RWPE1 (cell line): ENCODE results near the gene SCN4A.

ENCODE experiments used
- CTCF ChIA-PET: fragments of 350-600 bp; sonication (Branson Sonifier 250); formaldehyde crosslinking; extraction: SDS; loops from one replicate; lab custom pipeline; 2021; lab: Yijun Ruan, JAX
- POLR2A ChIA-PET: fragments of 400-600 bp; formaldehyde crosslinking; extraction: SDS; loops from one replicate; lab custom pipeline; 2020; ENCODE audit warnings: antibody characterized with exemption; ENCODE audit not compliant: low non-redundant PET; lab: Yijun Ruan, JAX
- DNase-seq: peaks from one replicate; pipeline ENCODE4 v3.0.0; 2012; ENCODE audit warnings: low spot score
- H3K27ac ChIP-seq: fragments of 450-650 bp; 2 replicates; pipeline ENCODE4 v1.5.1; 2017
- TF ChIP-seq, protein P1 (sequence below): fragments of 450-650 bp; conservative IDR thresholded peaks from 2 replicates; pipeline ENCODE4 v1.5.1; 2017; ENCODE audit warnings: low read depth, mild to moderate bottlenecking

SCN4A gene

DNA sequence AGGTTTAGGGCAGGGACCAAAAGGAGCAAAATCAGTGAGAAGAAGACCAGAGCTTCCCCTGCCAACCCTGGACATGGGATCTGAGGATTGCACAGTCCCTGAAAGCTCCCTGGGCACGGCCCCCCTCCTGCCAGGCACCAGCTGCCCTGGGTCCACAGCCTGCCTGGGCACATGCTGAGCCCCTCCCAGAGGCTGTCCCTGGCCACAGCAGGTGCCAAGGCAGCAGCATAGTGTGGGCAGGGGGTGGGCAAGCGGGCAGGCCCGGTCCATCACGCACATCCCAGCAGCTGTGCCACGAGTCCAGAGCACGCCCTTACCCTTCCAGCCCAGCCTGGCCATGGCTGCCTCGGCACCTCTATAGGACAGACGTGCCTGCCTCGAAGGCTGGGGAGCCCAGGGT, 12.7 kb downstream of the SCN4A start:
- TF ChIP-seq, protein P1, sequence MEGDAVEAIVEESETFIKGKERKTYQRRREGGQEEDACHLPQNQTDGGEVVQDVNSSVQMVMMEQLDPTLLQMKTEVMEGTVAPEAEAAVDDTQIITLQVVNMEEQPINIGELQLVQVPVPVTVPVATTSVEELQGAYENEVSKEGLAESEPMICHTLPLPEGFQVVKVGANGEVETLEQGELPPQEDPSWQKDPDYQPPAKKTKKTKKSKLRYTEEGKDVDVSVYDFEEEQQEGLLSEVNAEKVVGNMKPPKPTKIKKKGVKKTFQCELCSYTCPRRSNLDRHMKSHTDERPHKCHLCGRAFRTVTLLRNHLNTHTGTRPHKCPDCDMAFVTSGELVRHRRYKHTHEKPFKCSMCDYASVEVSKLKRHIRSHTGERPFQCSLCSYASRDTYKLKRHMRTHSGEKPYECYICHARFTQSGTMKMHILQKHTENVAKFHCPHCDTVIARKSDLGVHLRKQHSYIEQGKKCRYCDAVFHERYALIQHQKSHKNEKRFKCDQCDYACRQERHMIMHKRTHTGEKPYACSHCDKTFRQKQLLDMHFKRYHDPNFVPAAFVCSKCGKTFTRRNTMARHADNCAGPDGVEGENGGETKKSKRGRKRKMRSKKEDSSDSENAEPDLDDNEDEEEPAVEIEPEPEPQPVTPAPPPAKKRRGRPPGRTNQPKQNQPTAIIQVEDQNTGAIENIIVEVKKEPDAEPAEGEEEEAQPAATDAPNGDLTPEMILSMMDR, result no peak
- ChIA-PET POLR2A (no interaction called here), CTCF (interaction anchor here (0.9 to 1.1 kb wide), 2 partner anchors 10 to 13 kb away, joined by 3 read pairs; no protein-coding TSS in a partner anchor)
- DNase-seq, result no peak
- no peak overlapping the region for H3K27ac ChIP-seq

DNA sequence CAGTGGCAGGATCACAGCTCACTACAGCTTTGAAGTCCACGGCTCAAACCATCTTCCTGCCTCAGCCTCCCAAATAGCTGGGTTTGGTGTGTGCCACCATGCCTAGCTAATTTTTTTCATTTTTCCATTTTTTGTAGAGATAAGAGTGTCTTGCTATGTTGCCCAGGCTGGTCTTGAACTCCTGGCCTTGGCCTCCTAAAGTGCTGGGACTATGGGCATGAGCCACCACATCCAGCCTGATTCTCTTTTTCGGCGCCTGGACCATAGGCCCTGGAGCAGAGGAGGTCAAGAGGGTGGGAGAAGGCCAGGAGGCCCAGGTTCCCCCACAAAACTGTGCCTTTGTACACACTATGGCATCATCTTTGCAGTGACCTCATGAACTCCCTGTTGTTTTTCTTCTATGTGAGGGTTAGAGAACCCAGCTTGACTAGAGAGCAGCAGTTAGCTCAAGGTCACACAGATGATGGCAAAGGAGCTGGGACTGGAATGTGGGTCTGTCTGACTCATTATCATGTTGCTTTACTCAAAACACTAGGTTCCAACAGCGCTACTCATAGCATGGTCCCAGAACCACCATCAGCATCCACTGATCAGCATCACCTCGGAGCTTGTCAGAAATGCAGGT, 16.3 kb downstream of the SCN4A start:
- CTCF ChIA-PET, result interaction anchor here (0.6 to 2.2 kb wide), 3 partner anchors 9 to 37 kb away, joined by 3 to 9 read pairs (median 8); partner anchors contain the start of gene GH1
- DNase-seq, result no peak
- no peak overlapping the region for H3K27ac ChIP-seq
- POLR2A ChIA-PET, result no interaction called here
- TF ChIP-seq, protein P1, result no peak

DNA sequence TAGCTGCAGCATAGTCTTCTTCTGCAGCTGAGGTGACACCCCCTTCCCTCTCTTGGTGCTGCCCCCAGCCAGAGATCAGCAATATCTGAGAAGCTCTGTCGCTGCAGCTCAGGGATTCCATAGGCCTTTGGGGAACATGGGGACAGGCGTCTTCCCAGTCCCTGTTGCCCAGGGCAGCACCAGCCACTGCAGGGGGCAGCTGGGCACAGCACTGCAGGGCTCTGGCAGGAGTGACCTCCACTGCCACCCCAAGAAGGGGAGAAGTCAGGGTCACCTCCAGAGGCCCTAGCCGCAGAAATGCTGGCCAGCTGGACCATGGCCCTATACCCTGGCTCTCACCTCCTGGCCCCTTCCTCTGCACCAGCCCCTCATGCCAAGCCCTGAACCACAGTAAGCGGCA, 16.9 kb downstream of the SCN4A start:
- CTCF ChIA-PET, result interaction anchor here (0.6 to 2.2 kb wide), 3 partner anchors 9 to 36 kb away, joined by 3 to 9 read pairs (median 8); partner anchors contain the start of gene GH1
- DNase-seq, result no peak
- H3K27ac ChIP-seq, result no peak overlapping the region
- POLR2A ChIA-PET, result no interaction called here
- TF ChIP-seq, protein P1, result no peak

DNA sequence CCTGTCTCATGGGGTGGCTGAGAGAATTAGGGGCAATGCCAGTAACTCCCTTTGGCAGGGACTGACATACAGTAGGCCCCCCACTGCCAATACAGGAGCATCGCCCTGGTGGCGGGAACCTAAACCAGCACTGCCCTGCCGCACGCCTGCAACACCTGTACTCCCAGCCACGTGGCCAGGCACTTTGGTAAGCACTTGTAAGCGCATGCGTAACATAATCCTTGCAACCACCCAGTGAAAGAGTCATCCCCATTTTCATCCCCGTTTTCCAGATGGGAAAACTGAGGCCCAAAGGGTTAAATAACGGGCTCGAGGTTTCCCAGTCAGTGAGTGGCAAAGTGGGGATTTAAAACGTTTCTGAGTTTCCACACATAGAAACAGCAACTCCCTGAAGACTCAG, 17.5 kb downstream of the SCN4A start:
- TF ChIP-seq, protein P1, result no peak
- no peak for DNase-seq
- CTCF ChIA-PET, result no interaction called here
- no peak overlapping the region for H3K27ac ChIP-seq
- POLR2A ChIA-PET, result no interaction called here

DNA sequence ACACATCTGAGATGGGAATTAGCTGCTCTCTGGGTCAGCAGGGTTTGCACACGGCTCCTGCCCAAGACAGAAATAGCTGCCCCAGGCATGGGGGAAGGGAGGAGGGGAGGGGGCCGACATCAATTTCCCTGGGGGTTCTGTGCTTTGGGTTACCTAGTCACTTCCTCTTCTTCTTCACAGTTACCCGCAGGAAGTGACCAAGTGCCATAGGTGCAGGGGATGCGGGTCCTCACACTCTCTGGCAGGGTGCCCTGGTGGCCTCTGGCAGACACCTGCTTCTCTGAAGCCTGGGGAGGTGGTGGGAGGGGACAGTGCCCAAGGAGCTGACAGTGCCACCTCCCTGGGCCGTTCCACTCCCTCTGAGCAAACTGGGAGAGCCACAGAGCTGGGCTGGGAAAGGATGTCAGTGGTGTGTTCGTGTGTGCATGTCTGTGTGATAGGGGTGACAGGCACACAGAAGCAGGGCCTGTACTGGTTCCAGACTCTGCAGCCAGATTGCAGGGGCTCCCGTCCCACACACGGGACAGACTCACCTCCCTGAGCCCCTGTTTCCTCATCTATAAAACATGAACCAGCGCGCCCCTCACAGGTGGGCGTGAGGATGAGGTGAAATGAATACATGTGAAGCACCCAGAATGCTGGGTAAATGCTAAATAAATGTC, 18.2 kb downstream of the SCN4A start:
- TF ChIP-seq, protein P1, result no peak
- ChIA-PET POLR2A (no interaction called here), CTCF (interaction anchor here (0.5 to 1.2 kb wide), 3 partner anchors 52 to 488 kb away, joined by 3 to 9 read pairs (median 3); no protein-coding TSS in a partner anchor)
- no peak overlapping the region for H3K27ac ChIP-seq
- DNase-seq, result no peak

DNA sequence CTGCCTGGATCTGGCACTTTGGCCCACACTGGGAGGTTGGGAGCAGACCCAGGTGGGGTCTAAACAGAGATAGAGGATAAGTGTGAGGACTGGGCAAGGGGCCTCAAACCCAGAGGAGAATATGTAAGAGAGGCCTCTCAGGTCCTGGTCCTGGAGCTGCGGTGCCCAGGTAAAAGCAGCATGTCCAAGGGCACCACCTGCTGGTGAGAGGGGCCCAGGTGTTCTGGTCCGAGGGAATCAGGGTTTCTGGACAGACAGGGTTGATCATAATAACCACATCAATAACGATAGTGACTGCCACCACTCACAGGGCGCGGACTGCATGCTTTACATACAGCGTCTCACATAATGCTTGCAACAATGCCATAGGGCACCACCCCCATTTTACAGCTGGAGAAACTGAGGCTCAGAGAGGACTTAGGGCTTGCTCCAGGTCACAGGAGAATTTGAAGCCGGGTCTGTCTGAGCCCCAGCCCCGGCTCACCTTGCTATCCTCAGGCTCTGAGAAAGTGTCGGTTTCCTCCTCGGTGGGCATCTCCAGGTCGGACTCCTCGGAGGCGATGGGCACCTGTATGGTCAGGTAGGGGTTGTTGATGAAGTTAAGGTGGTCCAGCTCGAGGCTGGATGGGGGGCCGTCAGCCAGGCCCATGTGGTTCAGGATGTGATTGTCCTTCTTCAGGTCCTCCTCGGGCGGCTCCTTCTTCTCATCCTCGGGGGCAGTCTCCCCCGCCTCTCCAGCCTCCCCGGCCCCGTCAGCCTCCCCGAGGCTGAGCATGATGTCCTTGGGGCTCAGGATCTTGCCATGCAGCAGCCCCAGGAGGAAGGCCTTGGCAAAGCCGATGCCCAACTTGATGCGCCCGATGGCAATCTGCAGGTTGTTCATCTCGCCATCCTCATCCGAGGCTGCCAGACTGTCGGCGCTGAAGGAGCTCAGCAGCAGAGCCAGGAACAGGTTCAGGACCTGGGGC, 21.5 kb downstream of the SCN4A start:
- TF ChIP-seq, protein P1, result no peak; the same call in 1 of the 2 replicates
- no peak overlapping the region for H3K27ac ChIP-seq
- ChIA-PET CTCF (interaction anchor here (0.5 to 3.7 kb wide), 8 partner anchors 9 to 267 kb away, joined by 3 to 14 read pairs (median 4); partner anchors contain the start of gene GH1), POLR2A (no interaction called here)
- peak; percentile 54 for DNase-seq
